MCF 10A (cell line): ENCODE data around the gene ARHGAP18. TPM values are rescaled to one million over a fixed set of nuclear protein-coding genes. Genes with fewer than 3 reads are reported as not detected.

Experiments
- BruUV-seq: library from RNA; stranded (reverse); fragments of 400-500 nt; replicated peaks from 2 replicates; lab custom pipeline; 2021; lab: Mats Ljungman, UMichigan
- CTCF ChIA-PET: fragments of 300-600 bp; sonication (Branson Sonifier 250); formaldehyde crosslinking; extraction: SDS; loops from one replicate; lab custom pipeline; 2021; ENCODE audit warnings: antibody characterized with exemption, inconsistent platforms; lab: Yijun Ruan, JAX
- POLR2A ChIA-PET: fragments of 300-600, 350-650 bp; sonication (Branson Sonifier 250); formaldehyde crosslinking; extraction: SDS; loops from one replicate; lab custom pipeline; 2020; ENCODE audit warnings: antibody characterized with exemption, inconsistent platforms; lab: Yijun Ruan, JAX
- DNase-seq: peaks from one replicate; pipeline ENCODE4 v3.0.0-alpha.2; 2018; ENCODE audit not compliant: unreplicated experiment
- H3K27ac Mint-ChIP-seq: one replicate; pipeline ENCODE4 v1.8.0; 2022; ENCODE audit warnings: mild to moderate bottlenecking, low read depth, mixed read lengths; ENCODE audit not compliant: unreplicated experiment
- H3K27me3 Mint-ChIP-seq: one replicate; pipeline ENCODE4 v1.8.0; 2022; ENCODE audit warnings: mixed read lengths; ENCODE audit not compliant: insufficient read depth, unreplicated experiment
- H3K36me3 Mint-ChIP-seq: one replicate; pipeline ENCODE4 v1.8.0; 2022; ENCODE audit warnings: mild to moderate bottlenecking, moderate library complexity, mixed read lengths; ENCODE audit not compliant: insufficient read depth, unreplicated experiment
- H3K4me1 Mint-ChIP-seq: one replicate; pipeline ENCODE4 v1.8.0; 2022; ENCODE audit warnings: mixed read lengths; ENCODE audit not compliant: insufficient read depth, unreplicated experiment
- H3K4me3 Mint-ChIP-seq: one replicate; pipeline ENCODE4 v1.8.0; 2022; ENCODE audit warnings: mild to moderate bottlenecking, moderate library complexity, mixed read lengths; ENCODE audit not compliant: unreplicated experiment
- H3K9me3 Mint-ChIP-seq: one replicate; pipeline ENCODE4 v1.8.0; 2022; ENCODE audit warnings: mixed read lengths; ENCODE audit not compliant: unreplicated experiment
- intact Hi-C: fragments of 100-400 bp; cut with micrococcal nuclease; formaldehyde crosslinking; loops from 2 replicates; pipeline ENCODE4 v1.14.1; 2022
- total RNA-seq: library from RNA; stranded (reverse); gene quantifications from 2 replicates; pipeline ENCODE4 v1.2.3, GENCODE V29; 2022
- TF ChIP-seq, protein P1 (sequence below): fragments of 200-600 bp; IDR thresholded peaks from one replicate; pipeline ENCODE4 v1.8.0; 2022; ENCODE audit warnings: antibody characterized with exemption, mild to moderate bottlenecking; ENCODE audit not compliant: unreplicated experiment

The ARHGAP18 gene
- total RNA-seq, 1 experiment from 2014 or later = 22.9 TPM

DNA sequence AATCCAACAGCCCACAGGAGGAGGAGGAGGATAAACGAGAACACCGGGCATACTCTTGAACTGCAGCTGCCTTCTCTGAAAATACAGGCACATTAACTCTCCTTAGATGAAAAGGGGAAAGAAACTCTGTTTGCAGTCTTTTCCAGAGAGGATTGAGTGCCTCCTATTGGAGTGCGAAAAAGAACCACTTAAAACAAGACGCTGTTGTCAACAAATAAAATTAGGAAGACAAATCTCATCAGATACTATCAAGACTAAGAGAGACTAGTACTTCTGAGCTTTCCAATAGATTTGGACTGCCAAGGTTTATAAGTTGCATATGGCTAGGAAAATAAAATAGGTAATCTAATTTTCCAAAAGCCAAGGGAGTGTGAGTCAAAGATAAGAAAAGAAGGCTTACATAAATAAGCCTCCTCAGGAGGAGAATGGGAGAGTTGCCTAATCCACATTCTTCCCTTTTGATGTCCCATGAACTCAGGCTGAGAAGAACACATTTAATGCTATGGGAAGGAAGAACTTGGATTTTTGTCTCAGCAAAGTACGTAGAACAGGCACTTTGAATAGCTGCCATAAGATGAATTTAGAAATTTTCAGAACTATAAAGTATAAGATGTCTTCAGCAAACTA is 154.7 kb downstream of the ARHGAP18 start:
- Mint-ChIP-seq H3K9me3 (no peaks in the 10 kb centered on the region), H3K4me3 (no peak overlapping the region), H3K36me3 (no peaks in the 10 kb centered on the region), H3K4me1 (no peaks in the 10 kb centered on the region), H3K27me3 (no peaks in the 10 kb centered on the region), H3K27ac (no peak overlapping the region)
- DNase-seq = no peak
- intact Hi-C loops = no loop called here
- CTCF ChIA-PET = no interaction called here
- TF ChIP-seq, protein P1, sequence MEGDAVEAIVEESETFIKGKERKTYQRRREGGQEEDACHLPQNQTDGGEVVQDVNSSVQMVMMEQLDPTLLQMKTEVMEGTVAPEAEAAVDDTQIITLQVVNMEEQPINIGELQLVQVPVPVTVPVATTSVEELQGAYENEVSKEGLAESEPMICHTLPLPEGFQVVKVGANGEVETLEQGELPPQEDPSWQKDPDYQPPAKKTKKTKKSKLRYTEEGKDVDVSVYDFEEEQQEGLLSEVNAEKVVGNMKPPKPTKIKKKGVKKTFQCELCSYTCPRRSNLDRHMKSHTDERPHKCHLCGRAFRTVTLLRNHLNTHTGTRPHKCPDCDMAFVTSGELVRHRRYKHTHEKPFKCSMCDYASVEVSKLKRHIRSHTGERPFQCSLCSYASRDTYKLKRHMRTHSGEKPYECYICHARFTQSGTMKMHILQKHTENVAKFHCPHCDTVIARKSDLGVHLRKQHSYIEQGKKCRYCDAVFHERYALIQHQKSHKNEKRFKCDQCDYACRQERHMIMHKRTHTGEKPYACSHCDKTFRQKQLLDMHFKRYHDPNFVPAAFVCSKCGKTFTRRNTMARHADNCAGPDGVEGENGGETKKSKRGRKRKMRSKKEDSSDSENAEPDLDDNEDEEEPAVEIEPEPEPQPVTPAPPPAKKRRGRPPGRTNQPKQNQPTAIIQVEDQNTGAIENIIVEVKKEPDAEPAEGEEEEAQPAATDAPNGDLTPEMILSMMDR = no peak
- POLR2A ChIA-PET = interaction anchor here (1.1 kb wide), 1 partner anchor 58 kb away, joined by 5 read pairs; no protein-coding TSS in a partner anchor
- BruUV-seq = no TSS peak

DNA sequence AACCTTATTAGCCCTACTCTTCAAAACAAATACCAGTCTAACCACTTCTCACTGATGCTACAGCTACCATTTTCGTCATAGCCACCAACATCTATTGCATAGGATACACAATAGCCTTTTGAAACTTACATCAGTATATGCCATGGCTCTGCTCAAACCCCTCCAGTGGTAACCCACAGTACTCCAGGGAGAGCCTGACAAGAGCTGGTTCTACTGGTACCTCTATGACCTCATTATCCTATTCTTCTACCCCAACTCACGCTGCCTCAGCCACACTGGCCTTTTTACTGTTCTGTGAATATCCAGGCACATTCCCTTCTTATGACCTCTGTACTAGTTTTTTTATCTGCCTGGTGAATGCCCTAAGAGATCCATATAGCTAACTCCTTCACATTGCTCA is 157.6 kb downstream of the ARHGAP18 start:
- TF ChIP-seq, protein P1 = no peak
- H3K4me1 Mint-ChIP-seq = no peaks in the 10 kb centered on the region
- no peak for DNase-seq
- no peaks in the 10 kb centered on the region for H3K9me3 Mint-ChIP-seq
- BruUV-seq = no TSS peak
- intact Hi-C loops = no loop called here
- H3K4me3 Mint-ChIP-seq = no peak overlapping the region
- ChIA-PET CTCF (no interaction called here), POLR2A (no interaction called here)
- H3K27ac Mint-ChIP-seq = no peak overlapping the region
- H3K27me3 Mint-ChIP-seq = no peaks in the 10 kb centered on the region
- H3K36me3 Mint-ChIP-seq = no peaks in the 10 kb centered on the region

DNA sequence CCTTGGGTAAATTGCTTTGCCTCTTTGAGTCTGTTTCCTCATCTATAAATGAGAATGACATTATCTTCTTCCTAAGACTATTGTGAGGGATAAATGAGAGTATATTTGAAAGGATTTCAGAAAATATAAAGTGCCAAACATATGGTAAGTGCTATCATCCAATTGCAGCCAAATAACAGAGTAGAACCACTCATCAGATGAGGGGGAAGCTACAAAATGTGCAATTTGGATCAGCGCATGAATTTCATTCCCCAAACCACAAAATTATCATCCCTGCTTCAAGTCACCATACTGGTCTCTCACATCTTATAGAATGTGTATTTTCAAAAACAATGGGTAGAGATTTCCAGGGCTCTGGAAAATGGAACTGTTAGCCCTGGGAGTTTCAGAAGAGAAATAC is 158.5 kb downstream of the ARHGAP18 start:
- DNase-seq = no peak
- no peaks in the 10 kb centered on the region for H3K4me1 Mint-ChIP-seq
- H3K36me3 Mint-ChIP-seq = no peaks in the 10 kb centered on the region
- ChIA-PET CTCF (no interaction called here), POLR2A (interaction anchor here (0.9 kb wide), 1 partner anchor 14 kb away, joined by 3 read pairs; no protein-coding TSS in a partner anchor)
- no TSS peak for BruUV-seq
- TF ChIP-seq, protein P1 = no peak
- no peaks in the 10 kb centered on the region for H3K9me3 Mint-ChIP-seq
- no peaks in the 10 kb centered on the region for H3K27me3 Mint-ChIP-seq
- intact Hi-C loops = no loop called here
- H3K27ac Mint-ChIP-seq = no peak overlapping the region
- H3K4me3 Mint-ChIP-seq = no peak overlapping the region

DNA sequence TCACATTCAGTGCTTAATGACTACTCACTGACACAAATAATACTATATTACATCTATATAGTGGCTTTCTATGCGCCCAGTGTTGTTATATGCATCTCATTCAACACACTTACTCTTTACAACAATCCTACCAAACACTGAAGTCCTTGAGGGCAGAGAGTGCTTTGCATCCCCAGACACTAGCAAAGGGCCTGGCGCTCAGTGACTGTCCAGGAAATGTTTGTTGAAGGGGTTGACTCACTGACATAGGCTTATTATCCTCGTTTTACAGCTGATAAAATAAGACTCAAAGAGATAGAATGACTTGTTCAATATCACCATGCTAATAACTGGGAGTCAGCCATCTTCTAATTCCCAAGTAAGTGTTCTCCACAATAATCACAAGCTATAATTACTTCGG is 163.3 kb downstream of the ARHGAP18 start:
- Mint-ChIP-seq H3K27ac (no peak overlapping the region), H3K4me3 (no peak overlapping the region)

More for the DNA sequence above, 163.3 kb downstream of the ARHGAP18 start:
- DNase-seq = no peak
- POLR2A ChIA-PET = no interaction called here
- intact Hi-C loops = no loop called here
- no TSS peak for BruUV-seq
- no peaks in the 10 kb centered on the region for H3K4me1 Mint-ChIP-seq
- CTCF ChIA-PET = interaction anchor here (0.6 to 1.2 kb wide), 3 partner anchors 22 to 295 kb away, joined by 3 to 4 read pairs (median 3); no protein-coding TSS in a partner anchor
- TF ChIP-seq, protein P1 = no peak
- H3K27me3 Mint-ChIP-seq = no peaks in the 10 kb centered on the region
- H3K36me3 Mint-ChIP-seq = no peaks in the 10 kb centered on the region
- H3K9me3 Mint-ChIP-seq = no peaks in the 10 kb centered on the region
